C4-2B (cell line): ENCODE results near the gene KCNN4.
"Not testable (repeated sequence)": the region's sequence is repeated elsewhere in the genome, so short reads cannot be mapped to it uniquely, and the experiment has no call there.

Experiments used
- H3K27ac ChIP-seq: fragments of 450-650 bp; 2 replicates; pipeline ENCODE4 v1.5.1; 2017
- ZFX ChIP-seq: fragments of 450-650 bp; IDR thresholded peaks from 2 replicates; pipeline ENCODE4 v1.6.1; 2017
- TF ChIP-seq, protein P1 (sequence below): fragments of 450-650 bp; conservative IDR thresholded peaks from 2 replicates; pipeline ENCODE4 v1.5.1; 2017; ENCODE audit warnings: mild to moderate bottlenecking

The KCNN4 gene

DNA sequence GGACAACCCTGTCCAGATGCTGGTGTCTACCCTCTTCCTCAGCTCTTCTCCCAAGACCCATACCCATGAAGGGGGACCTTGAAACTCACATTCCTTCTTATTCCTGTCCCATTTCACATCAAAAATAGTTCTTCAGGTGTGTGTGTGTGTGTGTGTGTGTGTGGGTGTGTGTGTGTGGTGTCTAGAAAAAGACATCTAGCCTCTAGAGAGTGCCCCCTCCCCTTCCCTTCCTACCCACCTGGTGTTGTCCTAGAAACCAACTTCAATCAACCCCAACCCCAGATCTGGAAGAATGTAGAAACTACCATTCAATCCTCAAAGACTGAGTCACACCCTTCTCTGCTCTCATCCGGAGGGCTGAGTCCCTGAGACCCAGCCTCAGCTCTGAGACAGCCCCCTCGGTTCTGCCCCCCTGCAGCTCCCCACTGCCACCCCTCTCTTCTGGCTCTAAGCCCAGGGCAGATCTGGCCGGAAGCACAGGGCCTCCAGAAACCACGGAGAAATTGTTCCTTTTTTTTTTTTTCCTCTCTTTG is 3.5 kb downstream of the KCNN4 start:
- TF ChIP-seq ZFX: no peak
- TF ChIP-seq, protein P1, sequence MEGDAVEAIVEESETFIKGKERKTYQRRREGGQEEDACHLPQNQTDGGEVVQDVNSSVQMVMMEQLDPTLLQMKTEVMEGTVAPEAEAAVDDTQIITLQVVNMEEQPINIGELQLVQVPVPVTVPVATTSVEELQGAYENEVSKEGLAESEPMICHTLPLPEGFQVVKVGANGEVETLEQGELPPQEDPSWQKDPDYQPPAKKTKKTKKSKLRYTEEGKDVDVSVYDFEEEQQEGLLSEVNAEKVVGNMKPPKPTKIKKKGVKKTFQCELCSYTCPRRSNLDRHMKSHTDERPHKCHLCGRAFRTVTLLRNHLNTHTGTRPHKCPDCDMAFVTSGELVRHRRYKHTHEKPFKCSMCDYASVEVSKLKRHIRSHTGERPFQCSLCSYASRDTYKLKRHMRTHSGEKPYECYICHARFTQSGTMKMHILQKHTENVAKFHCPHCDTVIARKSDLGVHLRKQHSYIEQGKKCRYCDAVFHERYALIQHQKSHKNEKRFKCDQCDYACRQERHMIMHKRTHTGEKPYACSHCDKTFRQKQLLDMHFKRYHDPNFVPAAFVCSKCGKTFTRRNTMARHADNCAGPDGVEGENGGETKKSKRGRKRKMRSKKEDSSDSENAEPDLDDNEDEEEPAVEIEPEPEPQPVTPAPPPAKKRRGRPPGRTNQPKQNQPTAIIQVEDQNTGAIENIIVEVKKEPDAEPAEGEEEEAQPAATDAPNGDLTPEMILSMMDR: no peak
- H3K27ac ChIP-seq: no peak overlapping the region

GRCh38 chr19:43776286-43776685 is 4.5 kb downstream of the KCNN4 start:
- H3K27ac ChIP-seq: no peak overlapping the region
- TF ChIP-seq ZFX: no peak
- TF ChIP-seq, protein P1: no peak

DNA sequence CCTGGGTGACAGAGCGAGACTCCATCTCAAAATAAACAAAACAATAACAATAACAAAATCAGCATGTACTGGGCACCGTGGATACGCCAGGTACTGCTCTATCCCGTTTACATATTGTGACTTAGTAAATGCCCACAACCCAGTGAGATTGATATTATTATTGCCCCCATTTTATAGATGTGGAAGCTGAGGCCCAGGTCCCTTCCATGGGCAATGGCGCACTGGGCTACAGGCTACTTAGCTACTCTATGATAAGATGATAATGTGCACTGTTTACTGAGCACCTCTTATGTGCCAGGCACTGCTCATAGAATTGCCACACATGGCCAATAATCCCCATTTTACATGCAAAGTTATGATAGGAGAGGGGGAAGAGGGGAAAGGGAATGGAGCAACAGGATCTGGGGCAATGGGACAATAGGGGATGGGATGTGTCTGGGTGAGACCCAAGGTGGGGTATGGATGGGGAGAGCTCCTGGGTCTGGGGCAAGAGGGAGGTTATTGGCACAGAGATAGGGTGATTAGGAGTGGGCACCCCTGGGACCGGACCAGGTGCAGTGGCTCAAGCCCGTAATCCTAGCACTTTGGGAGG is 5.4 kb downstream of the KCNN4 start:
- H3K27ac ChIP-seq: no peak overlapping the region
- TF ChIP-seq, protein P1: no peak
- TF ChIP-seq ZFX: no peak

DNA sequence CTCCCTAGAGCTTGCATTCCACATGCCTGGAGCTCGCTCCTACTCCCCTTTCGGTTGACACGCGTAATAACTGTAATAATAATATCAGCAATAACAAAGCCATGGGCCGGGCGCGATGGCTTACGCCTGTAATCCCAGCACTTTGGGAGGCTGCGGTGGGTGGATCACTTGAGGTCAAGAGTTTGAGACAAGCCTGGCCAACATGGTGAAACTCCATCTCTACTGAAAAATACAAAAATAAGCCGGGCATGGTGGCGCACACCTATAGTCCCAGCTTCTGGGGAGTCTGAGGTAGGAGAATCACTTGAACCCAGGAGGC is 5.9 kb downstream of the KCNN4 start:
- not testable (repeated sequence) for H3K27ac ChIP-seq

GRCh38 chr19:43774103-43774939 is 6.5 kb downstream of the KCNN4 start:
- H3K27ac ChIP-seq: no peak overlapping the region
- TF ChIP-seq ZFX: no peak
- TF ChIP-seq, protein P1: no peak

- H3K27ac ChIP-seq: no peak overlapping the region
- TF ChIP-seq ZFX: no peak
- TF ChIP-seq, protein P1: no peak
These were observed 7.1 kb downstream of the KCNN4 start for GRCh38 chr19:43773725-43774102.

GRCh38 chr19:43769256-43769655 is 11.5 kb downstream of the KCNN4 start:
- TF ChIP-seq ZFX: no peak
- TF ChIP-seq, protein P1: no peak
- no peak overlapping the region for H3K27ac ChIP-seq
